Lower lobe of right lung (tissue), 2 donors: ENCODE results near the gene TEX36. TPM values are rescaled to one million over a fixed set of nuclear protein-coding genes. Genes with fewer than 3 reads are reported as not detected.
A peak's percentile ranks its signal among the peaks of the same experiment; 100 is the strongest.
"Not testable (repeated sequence)": the region's sequence is repeated elsewhere in the genome, so short reads cannot be mapped to it uniquely, and the experiment has no call there.

Source experiments
- ATAC-seq, 2 donors: fragments of 200-7000 bp; cut with Tn5 transposase; one replicate each; pipeline ENCODE4 v1.9.1; 2020 to 2022; ENCODE audit warnings: mild to moderate bottlenecking in 2 of 2, moderate library complexity in 2 of 2
- DNase-seq: peaks from one replicate; pipeline ENCODE4 v3.0.0-alpha.2; 2020
- H3K27ac ChIP-seq: fragments of 200-600 bp; one replicate; pipeline ENCODE4 v1.8.0; 2022
- H3K27me3 ChIP-seq: fragments of 200-600 bp; one replicate; pipeline ENCODE4 v1.8.0; 2022; ENCODE audit warnings: low read depth
- H3K36me3 ChIP-seq: fragments of 200-600 bp; one replicate; pipeline ENCODE4 v1.8.0; 2022; ENCODE audit warnings: mild to moderate bottlenecking
- H3K4me1 ChIP-seq: fragments of 200-600 bp; one replicate; pipeline ENCODE4 v1.8.0; 2022
- H3K4me3 ChIP-seq: fragments of 200-600 bp; one replicate; pipeline ENCODE4 v1.8.0; 2022; ENCODE audit warnings: mild to moderate bottlenecking
- H3K9me3 ChIP-seq: fragments of 200-600 bp; one replicate; pipeline ENCODE4 v1.8.0; 2022
- intact Hi-C: fragments of 100-400 bp; cut with DNase I; formaldehyde crosslinking; loops from one replicate; pipeline ENCODE4 v1.11.0; 2022
- total RNA-seq: library from RNA; stranded (reverse); fragmentation: NEBNext Ultra II Directional; extraction: Animal tissue kit (Norgen Biotek cat#: 25700); gene quantifications from one replicate; pipeline ENCODE4 v1.2.1, GENCODE V29; 2021
- TF ChIP-seq, protein P1 (sequence below): fragments of 200-600 bp; IDR thresholded peaks from one replicate; pipeline ENCODE4 v1.8.0; 2022; ENCODE audit warnings: antibody characterized with exemption, mild to moderate bottlenecking
- donor health status: DM: no; HTN: yes; CAD: no; lungs with severe emphysema.

TEX36 gene
- total RNA-seq, 1 donor from 2014 or later: not detected

DNA sequence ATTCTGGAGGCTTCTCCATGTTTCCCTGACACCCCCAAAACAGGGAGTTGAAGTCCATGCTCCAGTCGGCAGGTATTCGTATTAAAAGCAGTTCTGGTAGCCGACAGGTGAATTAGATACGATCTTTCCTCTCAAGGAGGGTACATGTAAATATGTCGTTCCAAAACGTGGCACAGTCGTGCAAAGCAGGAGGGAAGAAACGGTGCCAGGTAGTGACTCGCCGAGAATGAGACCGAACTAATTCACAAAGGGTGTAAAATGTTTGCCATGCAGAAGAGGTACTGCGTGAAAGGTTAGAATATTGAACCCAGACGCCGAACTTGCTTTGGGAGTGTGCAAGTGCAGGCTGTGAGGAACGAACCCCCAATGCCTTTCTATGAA lies 37.0 kb upstream of the TEX36 start:
- ATAC-seq (no peak), DNase-seq (no peak)
- H3K27me3 ChIP-seq: no peaks in the 10 kb centered on the region
- TF ChIP-seq, protein P1, sequence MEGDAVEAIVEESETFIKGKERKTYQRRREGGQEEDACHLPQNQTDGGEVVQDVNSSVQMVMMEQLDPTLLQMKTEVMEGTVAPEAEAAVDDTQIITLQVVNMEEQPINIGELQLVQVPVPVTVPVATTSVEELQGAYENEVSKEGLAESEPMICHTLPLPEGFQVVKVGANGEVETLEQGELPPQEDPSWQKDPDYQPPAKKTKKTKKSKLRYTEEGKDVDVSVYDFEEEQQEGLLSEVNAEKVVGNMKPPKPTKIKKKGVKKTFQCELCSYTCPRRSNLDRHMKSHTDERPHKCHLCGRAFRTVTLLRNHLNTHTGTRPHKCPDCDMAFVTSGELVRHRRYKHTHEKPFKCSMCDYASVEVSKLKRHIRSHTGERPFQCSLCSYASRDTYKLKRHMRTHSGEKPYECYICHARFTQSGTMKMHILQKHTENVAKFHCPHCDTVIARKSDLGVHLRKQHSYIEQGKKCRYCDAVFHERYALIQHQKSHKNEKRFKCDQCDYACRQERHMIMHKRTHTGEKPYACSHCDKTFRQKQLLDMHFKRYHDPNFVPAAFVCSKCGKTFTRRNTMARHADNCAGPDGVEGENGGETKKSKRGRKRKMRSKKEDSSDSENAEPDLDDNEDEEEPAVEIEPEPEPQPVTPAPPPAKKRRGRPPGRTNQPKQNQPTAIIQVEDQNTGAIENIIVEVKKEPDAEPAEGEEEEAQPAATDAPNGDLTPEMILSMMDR: no peak
- peaks cover 16% of the 10 kb centered on the region for H3K4me1 ChIP-seq
- peaks cover 40% of the 10 kb centered on the region for H3K36me3 ChIP-seq
- H3K4me3 ChIP-seq: peak overlapping the region; percentile 93
- H3K9me3 ChIP-seq: no peaks in the 10 kb centered on the region
- intact Hi-C loops: no loop called here
- H3K27ac ChIP-seq: peak overlapping the region; percentile 90

DNA sequence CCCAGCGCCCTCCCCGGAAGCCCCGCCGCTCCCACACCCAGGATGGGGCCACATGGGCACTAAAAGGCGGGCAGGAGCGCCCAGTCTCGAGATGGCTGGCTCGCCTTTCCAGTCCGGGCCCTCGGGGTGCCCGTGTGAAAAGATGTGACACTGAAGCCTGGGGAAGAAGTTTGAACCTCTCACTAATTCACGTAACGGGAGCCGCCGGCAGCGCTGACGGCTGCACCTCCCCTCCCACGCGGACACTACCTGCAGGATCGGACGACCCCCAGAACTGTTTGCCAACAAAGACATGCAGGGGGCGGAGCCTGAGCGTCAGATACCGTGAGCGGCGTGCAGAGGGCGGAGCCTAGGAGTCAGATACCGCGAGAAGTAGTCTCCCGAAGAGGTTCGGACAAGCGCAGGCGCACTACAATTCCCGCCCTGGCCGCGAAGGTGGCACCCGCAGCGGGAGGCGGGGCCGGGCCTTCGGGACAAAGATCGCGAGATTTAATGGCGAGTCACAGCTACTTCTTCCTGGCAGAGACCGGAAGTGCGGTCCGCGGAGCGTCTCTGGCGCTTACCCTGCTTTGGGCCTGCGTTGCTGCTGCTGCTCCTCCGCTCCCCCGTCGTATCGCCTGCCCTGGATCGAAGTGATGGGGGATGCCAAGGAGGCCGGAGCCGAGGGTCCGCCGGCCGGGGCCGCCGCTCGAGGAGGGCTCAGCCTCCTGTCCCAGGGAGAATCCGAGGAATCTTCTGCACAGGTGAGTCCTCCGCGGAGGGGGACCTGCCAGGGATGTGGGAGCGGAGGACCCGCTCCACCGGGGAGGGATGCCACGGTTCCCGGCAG lies 36.4 kb upstream of the TEX36 start, which contains the start of gene EDRF1:
TSS of gene EDRF1 (plus strand) at position 537 of the 829 bp plus-strand sequence. CDS start at position 636, 99 bp downstream.
- Histone ChIP-seq H3K36me3 (peaks cover 34% of the 10 kb centered on the region), H3K4me3 (peak within 1 kb of the TSS; percentile 93), H3K27ac (peak within 1 kb of the TSS; percentile 90), H3K4me1 (peaks cover 16% of the 10 kb centered on the region), H3K27me3 (no peaks in the 10 kb centered on the region), H3K9me3 (no peaks in the 10 kb centered on the region)
- intact Hi-C loops: no loop called here
- ATAC-seq (peak; percentile 100), DNase-seq (peak; percentile 99)
- TF ChIP-seq, protein P1: no peak

DNA sequence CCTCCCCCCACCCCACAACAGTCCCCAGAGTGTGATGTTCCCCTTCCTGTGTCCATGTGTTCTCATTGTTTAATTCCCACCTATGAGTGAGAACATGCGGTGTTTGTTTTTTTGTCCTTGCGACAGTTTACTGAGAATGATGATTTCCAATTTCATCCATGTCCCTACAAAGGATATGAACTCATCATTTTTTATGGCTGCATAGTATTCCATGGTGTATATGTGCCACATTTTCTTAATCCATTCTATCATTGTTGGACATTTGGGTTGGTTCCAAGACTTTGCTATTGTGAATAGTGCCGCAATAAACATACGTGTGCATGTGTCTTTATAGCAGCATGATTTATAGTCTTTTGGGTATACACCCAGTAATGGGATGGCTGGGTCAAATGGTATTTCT lies 31.8 kb upstream of the TEX36 start:
- H3K27ac ChIP-seq, DNase-seq, H3K4me1 ChIP-seq, ATAC-seq, intact Hi-C loops, H3K9me3 ChIP-seq, H3K27me3 ChIP-seq, H3K4me3 ChIP-seq, H3K36me3 ChIP-seq: not testable (repeated sequence)

DNA sequence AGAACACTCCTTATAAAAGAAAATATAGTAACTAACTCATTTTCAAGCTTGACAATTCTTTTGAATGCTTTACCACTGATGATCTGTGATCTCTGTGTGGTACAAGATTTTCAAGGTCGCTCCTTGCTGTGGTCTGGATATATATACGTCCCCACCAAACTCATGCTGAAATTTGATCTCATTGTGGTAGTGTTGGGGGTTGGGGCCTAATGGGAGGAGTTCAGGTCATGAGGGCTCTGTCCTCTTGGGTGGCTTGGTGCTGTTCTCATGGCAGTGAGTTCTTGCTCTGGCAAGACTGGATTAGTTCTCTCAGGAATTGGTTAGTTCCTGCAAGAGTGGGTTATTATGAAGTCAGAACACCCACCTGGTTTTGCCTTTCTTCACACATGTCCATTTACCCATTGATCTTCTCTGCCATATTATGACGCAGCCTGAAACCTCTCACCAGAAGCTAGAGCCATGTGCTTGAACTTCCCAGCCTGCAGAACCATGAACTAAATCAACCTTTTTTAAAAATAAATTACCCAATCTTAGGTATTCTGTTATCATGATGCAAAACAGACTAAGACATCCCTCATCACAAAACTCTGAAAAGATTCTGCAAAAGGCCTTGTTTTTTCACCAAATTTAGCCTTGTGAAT lies 28.3 kb upstream of the TEX36 start:
- DNase-seq (no peak), ATAC-seq (no peak)
- Histone ChIP-seq H3K36me3 (no peaks in the 10 kb centered on the region), H3K4me3 (no peak overlapping the region), H3K27me3 (no peaks in the 10 kb centered on the region), H3K4me1 (peaks cover 6% of the 10 kb centered on the region), H3K27ac (peak overlapping the region; percentile 61), H3K9me3 (no peaks in the 10 kb centered on the region)
- intact Hi-C loops: no loop called here
- TF ChIP-seq, protein P1: no peak

DNA sequence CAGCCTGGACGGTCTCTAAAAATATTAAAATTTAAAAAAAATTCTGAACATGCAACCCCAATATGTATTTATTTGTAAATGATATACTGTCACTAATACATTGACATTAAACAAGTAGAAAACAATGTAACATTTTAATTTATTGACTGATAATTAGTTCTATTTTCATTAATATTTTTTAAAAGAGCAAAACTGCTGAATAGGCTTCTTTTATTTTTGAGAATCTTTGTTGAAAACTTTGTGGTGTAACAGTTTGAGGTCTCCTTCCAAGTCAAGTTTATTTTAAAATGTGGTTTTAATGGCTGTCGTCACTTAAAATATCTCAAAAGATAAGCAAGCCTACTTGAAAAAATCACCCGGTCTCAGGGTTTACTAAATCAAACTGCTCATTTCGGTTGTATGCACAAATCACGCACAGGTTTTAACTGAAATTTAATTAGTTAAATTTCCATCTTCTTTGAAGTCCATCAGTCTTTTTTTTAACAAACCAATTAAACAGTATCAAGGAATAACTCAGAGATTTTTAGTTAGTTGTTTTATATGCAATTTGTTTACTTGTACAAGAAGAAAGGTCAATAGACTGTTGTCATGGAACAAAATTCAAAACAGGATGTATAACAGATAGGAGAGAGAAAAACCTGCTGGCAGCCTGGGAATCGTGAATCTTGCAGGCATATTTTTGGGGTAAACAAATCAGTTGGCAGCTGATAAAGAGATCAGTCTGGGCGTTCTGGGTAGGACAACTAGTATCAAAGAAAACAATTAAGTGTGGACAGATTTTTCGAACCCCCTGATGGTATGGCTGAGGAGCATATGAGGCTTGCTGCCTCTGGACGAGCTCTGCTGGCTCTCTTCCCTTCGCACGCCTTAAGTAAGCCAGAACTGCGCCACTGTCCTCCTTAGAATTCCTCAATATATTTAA lies 26.9 kb upstream of the TEX36 start:
- Histone ChIP-seq H3K27ac (peak overlapping the region; percentile 61), H3K4me1 (peaks cover 6% of the 10 kb centered on the region), H3K36me3 (no peaks in the 10 kb centered on the region), H3K9me3 (no peaks in the 10 kb centered on the region), H3K4me3 (no peak overlapping the region), H3K27me3 (no peaks in the 10 kb centered on the region)
- intact Hi-C loops: no loop called here
- ATAC-seq: peak in 1 of 2 donors; percentile 34
- TF ChIP-seq, protein P1: no peak
- no peak for DNase-seq
